DND-41 (cell line): ENCODE data around the gene GALNTL6.

Source experiments
- ATAC-seq: fragments of 200-7000 bp; cut with Tn5 transposase; 3 replicates; pipeline ENCODE4 v1.9.1; 2021; ENCODE audit warnings: low read depth; ENCODE audit not compliant: insufficient read depth
- DNase-seq: peaks from one replicate; pipeline ENCODE4 v3.0.0-alpha.2; 2020
- H2AFZ ChIP-seq: 2 replicates; pipeline ENCODE4 v1.6.0; 2012; ENCODE audit warnings: low read depth, low read length
- H3K27ac ChIP-seq: 2 replicates; pipeline ENCODE4 v1.5.1; 2012; ENCODE audit warnings: low read length, inconsistent platforms
- H3K27me3 ChIP-seq: fragments of 200-600 bp; sonication (generic); 2 replicates; pipeline ENCODE4 v1.6.0; 2012; ENCODE audit warnings: low read length, mild to moderate bottlenecking, inconsistent platforms; ENCODE audit not compliant: insufficient read depth, poor library complexity
- H3K36me3 ChIP-seq: 2 replicates; pipeline ENCODE4 v1.5.1; 2012; ENCODE audit warnings: low read length, inconsistent platforms; ENCODE audit not compliant: insufficient read depth
- H3K4me1 ChIP-seq: 2 replicates; pipeline ENCODE4 v1.5.1; 2012; ENCODE audit warnings: mild to moderate bottlenecking, low read length; ENCODE audit not compliant: insufficient read depth
- H3K4me2 ChIP-seq: 2 replicates; pipeline ENCODE4 v1.6.0; 2012; ENCODE audit warnings: mild to moderate bottlenecking, moderate library complexity, low read length, inconsistent platforms; ENCODE audit not compliant: insufficient read depth
- H3K4me3 ChIP-seq, 2 experiments: fragments of 200-600 bp in 1 of 2; shearing (Covaris generic) in 1 of 2; 2 replicates each; pipeline ENCODE4 v1.5.1; 2012 to 2016; ENCODE audit warnings: inconsistent platforms in 2 of 2, low read length in 2 of 2, mild to moderate bottlenecking in 2 of 2, low read depth in 1 of 2, moderate library complexity in 1 of 2
- H3K79me2 ChIP-seq: 2 replicates; pipeline ENCODE4 v1.6.0; 2012; ENCODE audit warnings: low read length, inconsistent platforms; ENCODE audit not compliant: insufficient read depth
- H3K9ac ChIP-seq: 2 replicates; pipeline ENCODE4 v1.6.0; 2012; ENCODE audit warnings: low read depth, mild to moderate bottlenecking, inconsistent platforms, low read length, moderate library complexity
- H3K9me3 ChIP-seq: 2 replicates; pipeline ENCODE4 v1.5.1; 2012; ENCODE audit warnings: low read length, moderate library complexity, mild to moderate bottlenecking, inconsistent platforms; ENCODE audit not compliant: insufficient read depth, severe bottlenecking
- H4K20me1 ChIP-seq: 2 replicates; pipeline ENCODE4 v1.6.0; 2012; ENCODE audit warnings: low read length; ENCODE audit not compliant: insufficient read depth
- CTCF ChIP-seq: IDR thresholded peaks from 2 replicates; pipeline ENCODE4 v1.5.1; 2012; ENCODE audit warnings: borderline replicate concordance, low read length, moderate library complexity, mild to moderate bottlenecking; ENCODE audit not compliant: poor library complexity, severe bottlenecking; ENCODE audit errors: extremely low read depth
- EZH2 ChIP-seq: IDR thresholded peaks from 3 replicates; pipeline ENCODE4 v1.6.1; 2012; ENCODE audit warnings: borderline replicate concordance, low read depth, mild to moderate bottlenecking, moderate library complexity, low read length, inconsistent platforms; ENCODE audit not compliant: severe bottlenecking

Gene GALNTL6

GRCh38 chr4:173001571-173001970 lies 1188.4 kb downstream of the GALNTL6 start:
- TF ChIP-seq EZH2 (no peak), CTCF (no peak)

GRCh38 chr4:173002830-173003561 lies 1189.8 kb downstream of the GALNTL6 start:
- no peaks in the 10 kb centered on the region for H3K9me3 ChIP-seq
- H3K4me1 ChIP-seq: no peaks in the 10 kb centered on the region
- no peak for DNase-seq
- H3K79me2 ChIP-seq: no peaks in the 10 kb centered on the region
- TF ChIP-seq EZH2 (no peak), CTCF (no peak)
- no peak overlapping the region for H3K4me3 ChIP-seq
- no peak overlapping the region for H3K27ac ChIP-seq
- no peaks in the 10 kb centered on the region for H4K20me1 ChIP-seq
- H2AFZ ChIP-seq: no peak overlapping the region
- no peaks in the 10 kb centered on the region for H3K27me3 ChIP-seq
- H3K4me2 ChIP-seq: no peak overlapping the region
- no peak for ATAC-seq
- H3K9ac ChIP-seq: no peak overlapping the region
- no peaks in the 10 kb centered on the region for H3K36me3 ChIP-seq

More at GRCh38 chr4:173001571-173001970, 1188.4 kb downstream of the GALNTL6 start:
- no peaks in the 10 kb centered on the region for H3K79me2 ChIP-seq
- no peak overlapping the region for H3K4me2 ChIP-seq
- H4K20me1 ChIP-seq: no peaks in the 10 kb centered on the region
- ATAC-seq (no peak), DNase-seq (no peak)
- no peaks in the 10 kb centered on the region for H3K36me3 ChIP-seq
- no peak overlapping the region for H3K4me3 ChIP-seq
- H3K9me3 ChIP-seq: no peaks in the 10 kb centered on the region
- no peak overlapping the region for H3K27ac ChIP-seq
- H3K4me1 ChIP-seq: no peaks in the 10 kb centered on the region
- H3K9ac ChIP-seq: no peak overlapping the region
- no peak overlapping the region for H2AFZ ChIP-seq
- H3K27me3 ChIP-seq: no peaks in the 10 kb centered on the region

DNA sequence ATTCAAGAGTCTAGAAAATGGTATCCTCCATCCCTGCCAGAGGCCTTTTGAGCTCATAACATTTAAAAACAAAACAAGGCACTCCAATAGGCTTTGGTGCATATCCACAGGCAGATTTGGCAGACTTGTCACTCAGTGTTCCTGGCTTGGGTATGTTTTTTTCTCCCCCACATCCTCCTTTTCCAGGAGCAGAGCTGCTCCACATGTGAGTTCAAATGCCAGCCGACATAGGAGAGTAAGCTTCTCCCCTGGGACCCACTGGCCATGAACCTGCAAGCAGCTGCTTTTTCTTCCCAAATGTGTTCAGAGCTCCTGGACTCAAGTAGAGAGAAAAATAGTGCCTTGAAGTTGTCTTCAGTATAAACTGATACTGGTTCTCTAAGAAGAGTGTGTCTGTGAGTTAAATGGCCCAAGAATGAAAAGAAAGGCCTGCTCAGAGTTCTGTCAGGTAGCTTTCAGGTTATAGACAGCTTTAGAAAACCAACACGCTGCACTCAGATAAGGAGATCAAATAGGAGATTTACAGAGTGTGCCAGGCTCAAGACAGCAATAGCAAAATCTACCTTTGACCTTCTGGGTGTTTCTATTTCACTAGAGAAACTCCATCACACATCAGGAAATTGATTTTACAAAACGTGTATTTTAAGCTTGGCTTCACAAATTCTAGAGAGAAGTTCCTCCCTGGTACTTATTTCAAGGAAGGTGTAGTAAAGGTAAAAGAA lies 1192.9 kb downstream of the GALNTL6 start:
- no peaks in the 10 kb centered on the region for H3K79me2 ChIP-seq
- H2AFZ ChIP-seq: no peak overlapping the region
- no peak overlapping the region for H3K4me2 ChIP-seq
- no peak overlapping the region for H3K4me3 ChIP-seq
- no peak overlapping the region for H3K9ac ChIP-seq
- H3K4me1 ChIP-seq: no peaks in the 10 kb centered on the region
- TF ChIP-seq CTCF: no peak
- TF ChIP-seq EZH2: no peak
- no peaks in the 10 kb centered on the region for H3K27me3 ChIP-seq
- ATAC-seq: no peak
- no peaks in the 10 kb centered on the region for H3K9me3 ChIP-seq
- no peaks in the 10 kb centered on the region for H3K36me3 ChIP-seq
- H3K27ac ChIP-seq: no peak overlapping the region
- no peaks in the 10 kb centered on the region for H4K20me1 ChIP-seq
- DNase-seq: no peak
